ENCODE measurements around the gene ANKRD31.

GRCh38 chr5:75043633-75044264 lies 192.9 kb downstream of the ANKRD31 start:
- TF ChIP-seq TCF7L2 (IDR thresholded peaks at IDR 0.05; ENCODE audit: low read depth, low read length): no peak
- no peak for TF ChIP-seq REST (IDR thresholded peaks at IDR 0.05; ENCODE audit: insufficient read depth in 1 of 2, low read depth in 2 of 2, low read length in 1 of 2)

All from Panc1 (cell line).